Measurements from ENCODE around the gene SELE. TPM values are rescaled to one million over a fixed set of nuclear protein-coding genes. Genes with fewer than 3 reads are reported as not detected.

SELE gene
- total RNA-seq, 1 donor from 2014 or later: not detected

DNA sequence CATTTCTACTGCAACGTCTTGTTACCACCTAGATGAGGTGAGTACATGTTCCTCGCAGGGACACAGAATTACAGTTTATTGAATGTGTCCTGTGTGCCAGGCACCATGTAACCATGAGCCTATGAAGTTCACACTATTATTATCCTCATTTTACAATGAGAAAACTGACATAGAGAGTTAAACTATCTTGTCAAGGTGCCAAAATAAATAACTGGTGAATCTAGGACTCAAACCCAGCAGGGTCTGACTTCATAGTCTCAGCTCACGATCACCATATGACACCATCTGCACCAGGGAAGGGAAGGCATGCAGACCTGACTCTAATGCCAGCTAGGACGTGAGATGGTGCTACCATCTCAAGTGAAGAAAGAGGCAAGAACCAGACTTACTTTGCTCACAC, 2.4 kb downstream of the SELE start:
- no peaks in the 10 kb centered on the region for H3F3A ChIP-seq (ENCODE audit: low read depth)
- H3K27ac ChIP-seq: no peak overlapping the region
- Mint-ChIP-seq H3K27me3 (ENCODE audit: insufficient read depth, low read depth) (peaks cover 2% of the 10 kb centered on the region), H3K4me1 (no peaks in the 10 kb centered on the region), H3K4me3 (no peak overlapping the region), H3K27ac (no peak overlapping the region), H3K36me3 (no peaks in the 10 kb centered on the region), H3K9me3 (no peaks in the 10 kb centered on the region)
- no peak overlapping the region for H3K4me3 ChIP-seq
- no peaks in the 10 kb centered on the region for H3K79me2 ChIP-seq (ENCODE audit: low read depth)
- H3K9me3 ChIP-seq (ENCODE audit: low read depth): no peaks in the 10 kb centered on the region
- no peaks in the 10 kb centered on the region for H4K20me1 ChIP-seq (ENCODE audit: low read depth)
- no peaks in the 10 kb centered on the region for H3K4me1 ChIP-seq
- no peak for TF ChIP-seq EZH2 (IDR thresholded peaks at IDR 0.05)
- TF ChIP-seq, protein P1, sequence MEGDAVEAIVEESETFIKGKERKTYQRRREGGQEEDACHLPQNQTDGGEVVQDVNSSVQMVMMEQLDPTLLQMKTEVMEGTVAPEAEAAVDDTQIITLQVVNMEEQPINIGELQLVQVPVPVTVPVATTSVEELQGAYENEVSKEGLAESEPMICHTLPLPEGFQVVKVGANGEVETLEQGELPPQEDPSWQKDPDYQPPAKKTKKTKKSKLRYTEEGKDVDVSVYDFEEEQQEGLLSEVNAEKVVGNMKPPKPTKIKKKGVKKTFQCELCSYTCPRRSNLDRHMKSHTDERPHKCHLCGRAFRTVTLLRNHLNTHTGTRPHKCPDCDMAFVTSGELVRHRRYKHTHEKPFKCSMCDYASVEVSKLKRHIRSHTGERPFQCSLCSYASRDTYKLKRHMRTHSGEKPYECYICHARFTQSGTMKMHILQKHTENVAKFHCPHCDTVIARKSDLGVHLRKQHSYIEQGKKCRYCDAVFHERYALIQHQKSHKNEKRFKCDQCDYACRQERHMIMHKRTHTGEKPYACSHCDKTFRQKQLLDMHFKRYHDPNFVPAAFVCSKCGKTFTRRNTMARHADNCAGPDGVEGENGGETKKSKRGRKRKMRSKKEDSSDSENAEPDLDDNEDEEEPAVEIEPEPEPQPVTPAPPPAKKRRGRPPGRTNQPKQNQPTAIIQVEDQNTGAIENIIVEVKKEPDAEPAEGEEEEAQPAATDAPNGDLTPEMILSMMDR (IDR thresholded peaks at IDR 0.05): no peak
- no peak for TF ChIP-seq EZH2phosphoT487 (IDR thresholded peaks at IDR 0.05)
- no peak overlapping the region for H3K9ac ChIP-seq
- no peaks in the 10 kb centered on the region for H3K36me3 ChIP-seq
- no peaks in the 10 kb centered on the region for H3K27me3 ChIP-seq
- no peak overlapping the region for H2AFZ ChIP-seq (replicated peaks)
- H3K4me2 ChIP-seq: no peak overlapping the region
- no peak for DNase-seq (ENCODE audit: low spot score)

DNA sequence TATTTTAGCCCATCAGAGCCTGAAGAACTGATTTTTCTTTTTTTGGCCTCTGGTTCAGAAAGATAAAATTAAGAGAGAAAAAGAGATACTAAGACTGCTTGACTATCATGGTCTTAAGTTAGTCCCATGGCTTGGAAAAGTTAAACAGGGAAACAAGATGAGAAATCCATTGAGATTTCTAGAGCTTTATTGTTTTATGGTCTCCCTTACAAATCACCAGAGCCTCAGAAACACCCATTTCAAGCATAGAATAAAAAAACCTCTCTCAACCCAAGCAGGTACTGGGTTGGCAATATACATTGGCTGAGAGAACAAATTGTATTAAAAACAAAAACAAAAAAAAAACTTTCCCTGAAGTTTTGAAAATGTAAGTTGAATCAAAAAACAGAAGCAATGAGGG, 3.9 kb downstream of the SELE start:
- H3K4me3 Mint-ChIP-seq: no peak overlapping the region
- Histone ChIP-seq H3K4me2 (no peak overlapping the region), H3K4me3 (no peak overlapping the region), H3K27ac (no peak overlapping the region), H3K9me3 (ENCODE audit: low read depth) (no peaks in the 10 kb centered on the region), H3K27me3 (no peaks in the 10 kb centered on the region), H3K36me3 (no peaks in the 10 kb centered on the region), H3K4me1 (no peaks in the 10 kb centered on the region), H3K79me2 (ENCODE audit: low read depth) (no peaks in the 10 kb centered on the region), H4K20me1 (ENCODE audit: low read depth) (no peaks in the 10 kb centered on the region), H2AFZ (replicated peaks) (no peak overlapping the region), H3F3A (ENCODE audit: low read depth) (no peaks in the 10 kb centered on the region), H3K9ac (no peak overlapping the region)
- no peak for DNase-seq (ENCODE audit: low spot score)
- peaks cover 2% of the 10 kb centered on the region for H3K27me3 Mint-ChIP-seq (ENCODE audit: insufficient read depth, low read depth)
- no peak overlapping the region for H3K27ac Mint-ChIP-seq
- H3K36me3 Mint-ChIP-seq: no peaks in the 10 kb centered on the region
- TF ChIP-seq EZH2phosphoT487 (IDR thresholded peaks at IDR 0.05) (no peak), EZH2 (IDR thresholded peaks at IDR 0.05) (no peak)
- TF ChIP-seq, protein P1 (IDR thresholded peaks at IDR 0.05): no peak
- no peaks in the 10 kb centered on the region for H3K9me3 Mint-ChIP-seq
- H3K4me1 Mint-ChIP-seq: no peaks in the 10 kb centered on the region

DNA sequence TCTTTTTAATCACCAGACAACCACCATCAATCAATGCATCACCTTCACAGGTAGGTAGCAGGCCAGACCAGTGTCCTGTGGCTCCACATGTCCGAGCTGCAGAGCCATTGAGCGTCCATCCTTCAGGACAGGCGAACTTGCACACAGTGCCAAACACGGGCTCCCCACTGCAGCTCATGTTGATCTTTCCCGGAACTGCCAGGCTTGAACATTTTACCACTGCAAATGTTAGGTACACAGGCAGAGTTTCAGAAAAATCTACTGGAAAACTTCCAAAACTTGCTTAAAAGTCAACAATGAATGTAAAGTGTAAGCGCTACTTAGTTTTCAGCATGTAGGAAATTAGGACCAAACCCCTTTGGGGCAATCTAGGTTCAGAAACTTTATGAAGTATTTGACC, 6.6 kb downstream of the SELE start:
- Histone ChIP-seq H3K4me1 (no peaks in the 10 kb centered on the region), H3K9me3 (ENCODE audit: low read depth) (no peaks in the 10 kb centered on the region), H3K27me3 (no peaks in the 10 kb centered on the region), H3K79me2 (ENCODE audit: low read depth) (no peaks in the 10 kb centered on the region), H3K4me2 (no peak overlapping the region), H3K4me3 (no peak overlapping the region), H3K9ac (no peak overlapping the region), H3K27ac (no peak overlapping the region), H4K20me1 (ENCODE audit: low read depth) (no peaks in the 10 kb centered on the region), H3F3A (ENCODE audit: low read depth) (no peaks in the 10 kb centered on the region), H3K36me3 (no peaks in the 10 kb centered on the region), H2AFZ (replicated peaks) (no peak overlapping the region)
- Mint-ChIP-seq H3K4me1 (no peaks in the 10 kb centered on the region), H3K36me3 (no peaks in the 10 kb centered on the region), H3K27ac (no peak overlapping the region), H3K27me3 (ENCODE audit: insufficient read depth, low read depth) (peaks cover under 1% of the 10 kb centered on the region), H3K9me3 (no peaks in the 10 kb centered on the region), H3K4me3 (no peak overlapping the region)
- no peak for DNase-seq (ENCODE audit: low spot score)
- TF ChIP-seq EZH2phosphoT487 (IDR thresholded peaks at IDR 0.05) (no peak), EZH2 (IDR thresholded peaks at IDR 0.05) (no peak)

DNA sequence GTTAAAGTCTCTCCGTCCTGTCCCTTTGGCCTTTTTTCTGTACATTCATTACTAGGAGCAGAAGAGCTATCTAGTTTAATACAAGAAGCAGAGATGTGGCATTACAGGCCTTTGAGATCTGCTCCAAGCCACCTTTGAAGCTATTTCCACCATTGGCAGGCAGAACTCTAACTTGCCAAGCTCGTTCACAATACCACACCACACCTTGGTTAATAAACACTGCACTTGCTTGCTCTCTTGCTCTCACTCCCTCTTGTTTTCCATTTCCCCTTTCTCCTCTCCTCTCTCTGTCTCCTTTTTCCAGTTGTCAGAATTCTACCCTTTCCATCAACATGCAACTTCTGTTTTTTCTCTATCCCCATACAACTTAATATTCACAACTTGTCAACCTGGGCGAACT, 7.0 kb downstream of the SELE start:
- no peaks in the 10 kb centered on the region for H3F3A ChIP-seq (ENCODE audit: low read depth)
- H3K9me3 ChIP-seq (ENCODE audit: low read depth): no peaks in the 10 kb centered on the region
- Mint-ChIP-seq H3K36me3 (no peaks in the 10 kb centered on the region), H3K4me1 (no peaks in the 10 kb centered on the region), H3K4me3 (no peak overlapping the region), H3K9me3 (no peaks in the 10 kb centered on the region), H3K27ac (no peak overlapping the region), H3K27me3 (ENCODE audit: insufficient read depth, low read depth) (no peaks in the 10 kb centered on the region)
- DNase-seq (ENCODE audit: low spot score): no peak
- no peak overlapping the region for H2AFZ ChIP-seq (replicated peaks)
- H3K79me2 ChIP-seq (ENCODE audit: low read depth): no peaks in the 10 kb centered on the region
- H3K27me3 ChIP-seq: no peaks in the 10 kb centered on the region
- H3K4me2 ChIP-seq: no peak overlapping the region
- no peak overlapping the region for H3K27ac ChIP-seq
- no peak for TF ChIP-seq EZH2phosphoT487 (IDR thresholded peaks at IDR 0.05)
- TF ChIP-seq, protein P1 (IDR thresholded peaks at IDR 0.05): no peak
- TF ChIP-seq EZH2 (IDR thresholded peaks at IDR 0.05): no peak
- H3K36me3 ChIP-seq: no peaks in the 10 kb centered on the region
- no peaks in the 10 kb centered on the region for H3K4me1 ChIP-seq
- H3K4me3 ChIP-seq: no peak overlapping the region
- no peak overlapping the region for H3K9ac ChIP-seq
- H4K20me1 ChIP-seq (ENCODE audit: low read depth): no peaks in the 10 kb centered on the region
